Stimulated activated CD8-positive, alpha-beta memory T cell treated with anti-CD3 and anti-CD28 coated beads, Interleukin-12 subunit alpha, Interleukin-12 subunit beta, amount 100 ng/mL, for 4 hours (primary cell): ENCODE data around the gene ATP5MC2.
"Not testable (repeated sequence)": the region's sequence is repeated elsewhere in the genome, so short reads cannot be mapped to it uniquely, and the experiment has no call there.

Source experiments
- DNase-seq: peaks from one replicate; pipeline ENCODE4 v3.0.0-alpha.2; 2020; ENCODE audit warnings: low read depth

Gene ATP5MC2

GRCh38 chr12:53675701-53676607 is at the start of gene ATP5MC2:
TSS of gene ATP5MC2 (minus strand) at chr12:53676083. CDS start at chr12:53672614, 3,469 bp downstream.
- peak; percentile 93 for DNase-seq

- no peak for DNase-seq
Measured at GRCh38 chr12:53722450-53723041, 46.7 kb upstream of the ATP5MC2 start.

- DNase-seq = no peak
Measured at GRCh38 chr12:53720946-53721345, 45.1 kb upstream of the ATP5MC2 start.

DNA sequence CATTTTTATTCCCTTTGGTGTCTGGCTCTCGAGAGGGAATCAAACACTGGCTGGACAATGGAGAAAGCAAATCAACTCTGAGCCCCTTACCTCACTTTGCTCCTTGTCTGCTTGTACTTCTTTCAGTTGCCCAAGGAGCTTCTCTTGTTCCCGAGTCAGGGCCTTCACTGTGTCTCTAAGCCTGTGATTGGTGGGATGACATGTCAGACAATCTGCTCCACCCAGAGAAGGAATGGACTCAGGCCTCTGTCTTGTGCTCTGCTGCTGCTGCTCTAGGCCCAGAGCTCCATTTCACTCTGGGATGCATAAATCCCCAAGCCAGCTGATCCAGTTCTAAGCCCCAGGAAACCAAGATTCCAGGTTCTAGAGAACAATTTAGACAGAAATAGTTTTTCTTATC is 43.8 kb upstream of the ATP5MC2 start:
- DNase-seq = no peak

DNA sequence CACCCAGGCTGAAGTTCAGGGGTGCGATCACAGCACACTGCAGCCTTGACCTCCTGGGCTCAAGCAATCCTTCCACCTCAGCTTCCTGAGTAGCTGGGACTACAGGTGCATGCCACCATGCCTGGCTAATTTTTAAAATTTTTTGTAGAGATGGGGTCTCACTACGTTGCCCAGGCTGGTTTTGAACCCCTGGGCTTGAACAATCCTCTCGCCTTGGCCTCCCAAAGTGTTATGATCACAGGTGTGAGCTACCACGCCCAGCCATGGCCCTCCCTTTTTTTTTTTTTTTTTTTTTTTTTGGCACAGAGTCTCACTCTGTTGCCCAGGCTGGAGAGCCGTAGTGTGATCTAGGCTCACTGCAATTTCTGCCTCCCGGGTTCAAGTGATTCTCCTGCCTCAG is 42.7 kb upstream of the ATP5MC2 start:
- DNase-seq = not testable (repeated sequence)

- DNase-seq = no peak
Measured at GRCh38 chr12:53717319-53717718, 41.4 kb upstream of the ATP5MC2 start.

GRCh38 chr12:53714004-53714403 is 38.1 kb upstream of the ATP5MC2 start:
- DNase-seq = no peak

- DNase-seq = no peak
Measured at GRCh38 chr12:53713516-53713915, 37.6 kb upstream of the ATP5MC2 start.

DNA sequence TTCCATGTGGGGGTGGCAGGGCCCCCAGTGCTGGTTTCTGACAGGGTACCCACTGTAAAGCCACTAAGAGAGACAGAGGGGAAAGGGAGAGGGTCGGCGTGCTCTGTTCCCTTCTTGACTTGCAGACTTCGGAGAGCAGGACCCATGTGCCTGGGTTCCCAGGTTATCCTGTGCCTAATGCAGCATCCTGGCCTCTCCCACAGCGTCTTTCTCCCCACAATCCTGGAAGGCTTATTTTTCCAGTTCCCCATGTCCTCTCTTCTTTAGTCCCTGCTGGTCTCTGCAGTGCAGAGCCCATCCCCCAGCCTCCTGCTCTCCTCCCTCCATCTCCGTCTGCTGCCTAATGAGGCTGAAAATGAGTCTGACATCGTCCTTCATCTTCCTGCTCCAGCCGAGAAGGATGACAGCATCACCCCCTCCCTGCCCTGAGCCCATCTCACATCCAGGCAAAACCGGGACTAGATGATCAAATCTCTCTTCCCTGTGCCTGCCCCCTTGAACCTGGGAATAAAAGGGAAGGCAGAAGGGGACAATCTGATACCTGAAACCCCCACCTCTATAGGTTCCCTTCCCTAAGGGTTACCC is 36.3 kb upstream of the ATP5MC2 start:
- no peak for DNase-seq

GRCh38 chr12:53710091-53710490 is 34.2 kb upstream of the ATP5MC2 start:
- DNase-seq = no peak

DNA sequence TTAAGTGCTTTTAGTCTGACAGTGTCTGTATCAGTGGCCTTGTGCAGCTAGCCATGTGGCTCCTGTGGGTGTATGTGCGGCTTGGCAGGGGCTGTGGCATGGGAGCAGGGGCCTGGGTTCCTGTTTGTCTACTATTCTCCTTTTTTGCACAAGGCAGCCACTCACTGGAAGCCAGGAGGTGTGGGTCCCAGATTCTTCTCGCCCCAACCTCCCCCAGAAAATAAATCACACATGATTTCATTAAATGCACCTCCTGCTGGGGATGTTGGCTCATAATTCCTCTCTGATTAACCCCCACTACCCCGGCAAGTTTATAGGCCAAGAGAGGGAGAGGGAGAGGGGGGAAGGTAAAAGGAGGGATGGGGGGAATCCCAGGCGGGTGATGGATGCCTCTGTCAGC is 33.8 kb upstream of the ATP5MC2 start:
- no peak for DNase-seq

- DNase-seq = no peak
Measured at GRCh38 chr12:53706080-53706479, 30.2 kb upstream of the ATP5MC2 start.

- no peak for DNase-seq
Measured at GRCh38 chr12:53703756-53704155, 27.9 kb upstream of the ATP5MC2 start.

- DNase-seq = peak; percentile 49
Measured at GRCh38 chr12:53701518-53702264, 25.8 kb upstream of the ATP5MC2 start.

GRCh38 chr12:53700567-53700966 is 24.7 kb upstream of the ATP5MC2 start:
- no peak for DNase-seq

DNA sequence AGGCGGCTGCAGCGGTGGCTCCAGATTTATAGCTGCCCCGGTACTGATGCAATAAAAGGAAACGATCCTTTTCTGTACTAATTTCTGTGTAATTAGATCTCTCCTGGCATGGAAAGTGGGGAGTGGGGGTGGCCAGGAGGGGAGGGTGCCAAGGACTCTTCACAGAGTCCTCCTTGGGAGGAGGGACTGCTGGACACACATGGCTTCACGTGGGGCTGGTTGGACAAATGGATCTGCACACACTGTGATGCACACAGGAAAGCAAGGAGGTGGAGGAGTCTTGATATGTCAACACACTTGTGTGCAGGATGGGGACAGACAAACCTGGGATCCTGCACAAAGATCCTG is 23.8 kb upstream of the ATP5MC2 start:
- DNase-seq = no peak

- DNase-seq = no peak
Measured at GRCh38 chr12:53698948-53699677, 23.2 kb upstream of the ATP5MC2 start.

DNA sequence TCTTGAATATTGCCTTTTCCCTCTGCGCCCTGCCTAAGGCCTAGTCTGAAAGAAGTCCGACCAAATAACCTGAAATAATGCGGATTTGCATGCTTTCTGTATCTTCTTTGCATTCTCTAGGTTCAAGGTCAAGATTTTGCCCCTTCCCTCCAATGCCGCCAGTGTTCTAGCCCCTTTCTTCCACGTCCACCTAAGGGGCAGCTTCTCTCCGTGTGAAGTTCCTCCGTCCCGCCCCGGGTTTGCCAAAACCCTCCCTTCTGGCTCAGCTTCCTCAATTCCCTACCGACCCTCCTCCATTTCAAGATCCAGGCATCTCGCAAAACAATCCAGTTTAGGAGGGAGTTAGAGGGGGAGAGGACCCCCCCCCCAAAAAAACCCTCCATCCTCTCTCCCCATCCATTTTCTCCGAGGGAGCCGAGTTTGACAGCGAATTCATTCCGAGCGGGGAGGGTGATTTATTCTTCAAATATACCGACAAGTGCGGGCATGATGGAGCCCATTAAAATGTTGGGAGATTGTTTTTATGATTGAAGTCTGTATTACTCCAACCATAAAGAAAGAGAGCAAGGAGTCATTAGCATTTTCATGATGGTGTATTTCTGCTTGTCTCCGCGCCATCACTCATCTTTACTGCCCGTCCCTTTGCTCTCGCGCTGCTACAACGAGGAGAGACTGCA is 20.9 kb upstream of the ATP5MC2 start:
- DNase-seq = no peak

DNA sequence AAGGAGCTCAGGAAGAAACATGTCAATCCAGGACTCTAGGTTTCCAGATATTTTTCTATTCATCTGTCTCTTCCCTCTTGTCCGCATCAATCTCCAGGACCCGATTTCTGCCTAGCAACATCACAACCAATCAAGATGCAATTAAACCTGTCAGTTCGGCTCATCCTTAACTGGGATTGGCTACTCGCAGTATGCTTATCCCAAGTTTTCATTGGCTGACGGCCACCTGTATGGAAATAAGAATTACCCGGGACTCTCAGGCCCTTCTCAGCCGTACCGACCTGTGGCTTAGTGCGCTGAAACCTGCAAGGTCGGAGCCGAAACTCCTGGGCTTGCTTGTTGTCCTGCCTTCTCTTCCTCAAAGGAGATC is 20.4 kb upstream of the ATP5MC2 start:
- DNase-seq = no peak

DNA sequence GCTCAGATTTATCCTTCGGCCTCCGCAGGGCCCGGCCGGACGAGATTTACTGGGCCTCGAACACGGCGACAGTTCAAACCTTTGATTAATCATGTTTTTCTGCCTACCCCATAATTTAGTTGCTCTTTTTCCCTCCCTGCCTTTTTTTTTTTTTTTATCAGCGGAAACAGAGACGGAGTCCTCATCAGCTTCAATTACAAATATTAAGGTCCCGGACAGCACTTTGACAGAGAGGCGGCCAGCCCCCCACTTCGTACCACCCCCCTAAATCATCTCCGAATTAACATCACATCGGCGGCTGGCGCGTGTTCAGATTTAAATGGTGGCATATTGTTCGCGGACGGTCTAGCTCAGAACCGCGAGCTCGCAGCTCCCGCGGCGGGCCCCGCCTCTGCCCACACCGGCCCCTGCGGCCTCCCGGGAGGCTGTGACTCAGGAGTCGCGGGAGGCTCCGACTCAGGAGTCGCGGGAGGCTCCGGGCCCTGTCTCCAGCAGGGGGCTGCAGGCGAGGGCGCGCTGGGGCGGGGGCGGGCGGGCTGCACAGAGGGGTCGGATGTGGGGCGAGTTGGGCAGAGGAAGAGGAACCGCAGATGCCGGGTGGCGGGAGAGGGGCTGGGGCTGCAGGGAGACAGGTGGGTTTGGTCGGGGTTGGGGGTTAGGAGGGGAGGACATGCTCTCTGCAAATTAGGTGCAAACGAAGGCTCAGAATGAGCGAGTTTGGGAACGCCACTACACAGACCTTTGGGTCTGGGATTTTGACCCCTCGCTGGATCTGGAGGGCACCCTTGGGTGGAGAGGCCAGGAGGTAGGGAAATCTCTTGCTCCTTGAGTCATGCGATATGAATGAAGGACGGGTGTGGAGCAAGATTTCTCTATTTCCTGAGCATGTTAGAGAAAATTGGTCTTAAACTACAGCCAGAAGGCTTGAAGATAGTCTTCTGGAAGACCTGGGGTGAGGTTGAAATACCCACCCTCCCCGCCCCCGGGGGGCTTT is 19.6 kb upstream of the ATP5MC2 start:
- DNase-seq = no peak
